HepG2 (cell line): ENCODE results near the gene TEKT5. TPM values are rescaled to one million over a fixed set of nuclear protein-coding genes. Genes with fewer than 3 reads are reported as not detected.
A peak's percentile ranks its signal among the peaks of the same experiment; 100 is the strongest.

ENCODE experiments used
- ATF2 ChIP-seq: sonication (generic); formaldehyde crosslinking; IDR thresholded peaks from 2 replicates; pipeline ENCODE4 v1.4.0; 2020; ENCODE audit warnings: missing genetic modification reagents
- ATF7 ChIP-seq, 2 experiments: fragments of 450-650 bp in 1 of 2; sonication (generic) in 1 of 2; formaldehyde crosslinking in 1 of 2; IDR thresholded peaks; 2 replicates each; pipeline versions ENCODE4 v1.4.0 to v1.6.1; 2016 to 2020; ENCODE audit warnings: antibody characterized with exemption in 1 of 2, mild to moderate bottlenecking in 1 of 2, missing genetic modification reagents in 1 of 2
- BHLHE40 ChIP-seq: IDR thresholded peaks from 2 replicates; pipeline ENCODE4 v1.6.1; 2011; ENCODE audit warnings: low read length, improper control_type of control experiment
- DBP ChIP-seq: sonication (generic); formaldehyde crosslinking; IDR thresholded peaks from 2 replicates; pipeline ENCODE4 v1.4.0; 2020; ENCODE audit warnings: missing genetic modification reagents; ENCODE audit errors: not compliant biosample characterization
- ETV6 ChIP-seq: sonication (generic); formaldehyde crosslinking; conservative IDR thresholded peaks from 2 replicates; pipeline ENCODE4 v1.4.0; 2020; ENCODE audit warnings: missing genetic modification reagents
- FOXP4 ChIP-seq: sonication (generic); formaldehyde crosslinking; IDR thresholded peaks from 2 replicates; pipeline ENCODE4 v1.4.0; 2020; ENCODE audit warnings: missing genetic modification reagents
- GMEB1 ChIP-seq: sonication (generic); formaldehyde crosslinking; IDR thresholded peaks from 2 replicates; pipeline ENCODE4 v1.5.1; 2020; ENCODE audit warnings: missing genetic modification reagents, mild to moderate bottlenecking, borderline replicate concordance
- JDP2 ChIP-seq: sonication (generic); formaldehyde crosslinking; IDR thresholded peaks from 2 replicates; pipeline ENCODE4 v1.8.1; 2022; ENCODE audit warnings: missing genetic modification reagents, borderline replicate concordance
- MAX ChIP-seq: IDR thresholded peaks from 2 replicates; pipeline ENCODE4 v1.6.1; 2012; ENCODE audit warnings: inconsistent platforms
- NBN ChIP-seq: fragments of 450-650 bp; conservative IDR thresholded peaks from 2 replicates; pipeline ENCODE4 v1.6.1; 2017
- NR2F1 ChIP-seq, 2 experiments: fragments of 450-650 bp in 1 of 2; formaldehyde crosslinking in 1 of 2; IDR thresholded peaks; 2 replicates each; pipeline versions ENCODE4 v1.5.0 to v1.6.1; 2016 to 2020; ENCODE audit warnings: mild to moderate bottlenecking in 1 of 2, missing compliant biosample characterization in 1 of 2, missing genetic modification reagents in 1 of 2, moderate library complexity in 1 of 2
- NR2F2 ChIP-seq: IDR thresholded peaks from 2 replicates; pipeline ENCODE4 v1.6.1; 2012; ENCODE audit warnings: low read depth, inconsistent platforms, borderline replicate concordance
- POLR2AphosphoS5 ChIP-seq: IDR thresholded peaks from 2 replicates; pipeline ENCODE4 v1.6.1; 2012; ENCODE audit warnings: low read depth, low read length
- RBAK ChIP-seq: sonication (generic); formaldehyde crosslinking; IDR thresholded peaks from 2 replicates; pipeline ENCODE4 v1.5.1; 2020; ENCODE audit warnings: mild to moderate bottlenecking, missing genetic modification reagents
- SCMH1 ChIP-seq: sonication (generic); formaldehyde crosslinking; IDR thresholded peaks from 2 replicates; pipeline ENCODE4 v1.9.0; 2021; ENCODE audit warnings: missing genetic modification reagents, mild to moderate bottlenecking, borderline replicate concordance
- SRSF4 ChIP-seq: fragments of 200-400 bp; formaldehyde crosslinking; IDR thresholded peaks from one replicate; pipeline ENCODE4 v1.6.1; 2018; ENCODE audit warnings: mild to moderate bottlenecking, low read depth, low read length, moderate library complexity; ENCODE audit not compliant: poor library complexity, severe bottlenecking
- ZFP36L1 ChIP-seq: sonication (generic); formaldehyde crosslinking; IDR thresholded peaks from 2 replicates; pipeline ENCODE4 v1.8.0; 2022; ENCODE audit warnings: mild to moderate bottlenecking, missing genetic modification reagents, moderate library complexity
- ZNF12 ChIP-seq: sonication (generic); formaldehyde crosslinking; IDR thresholded peaks from 2 replicates; pipeline ENCODE4 v1.5.0; 2020; ENCODE audit warnings: missing genetic modification reagents
- ZNF136 ChIP-seq: sonication (generic); formaldehyde crosslinking; IDR thresholded peaks from 2 replicates; pipeline ENCODE4 v1.8.1; 2022; ENCODE audit warnings: low read depth, mild to moderate bottlenecking, moderate library complexity, missing genetic modification reagents
- ZNF589 ChIP-seq: sonication (generic); formaldehyde crosslinking; conservative IDR thresholded peaks from 2 replicates; pipeline ENCODE4 v1.8.0; 2022; ENCODE audit warnings: mild to moderate bottlenecking, moderate library complexity, missing genetic modification reagents
- ZNF773 ChIP-seq: sonication (generic); formaldehyde crosslinking; IDR thresholded peaks from 2 replicates; pipeline ENCODE4 v1.4.0; 2020; ENCODE audit warnings: missing genetic modification reagents, borderline replicate concordance
- polyA plus RNA-seq, 8 experiments: library from polyadenylated mRNA; depleted of rRNA in 3 of 8; stranded (reverse) in 7 of 8; unstranded in 1 of 8; fragments of >200 nt; fragmentation: Illumina TruSeq in 4 of 8; extraction: Trizol in 4 of 8; gene quantifications; 2 replicates each; pipeline versions ENCODE4 v1.2.1 to v1.2.3, GENCODE V29; 2011 to 2016; ENCODE audit warnings: low read depth in 4 of 8, missing spikeins in 1 of 8, mixed read lengths in 1 of 8; ENCODE audit not compliant: insufficient read depth in 1 of 8
- total RNA-seq, 5 experiments: library from RNA; depleted of rRNA; stranded (reverse); fragments of >200 nt; fragmentation: Illumina TruSeq; extraction: Trizol; gene quantifications; 2 replicates each; pipeline ENCODE4 v1.2.3, GENCODE V29; 2016; ENCODE audit warnings: low read depth in 1 of 5
- TF ChIP-seq, protein P1 (sequence below): sonication (generic); IDR thresholded peaks from 2 replicates; pipeline ENCODE4 v1.6.1; 2016; ENCODE audit warnings: low read depth, borderline replicate concordance

TEKT5 gene
- total and polyA plus RNA-seq, 2 of the 13 experiments (the other 11 are each of a cell fraction or from before 2014, with no cell fraction given) = 0.16 TPM; not detected in 1

- peak; percentile 60 for TF ChIP-seq POLR2AphosphoS5
- TF ChIP-seq RBAK (CRISPR knock-in tag) = no peak
- TF ChIP-seq FOXP4 (CRISPR knock-in tag) = peak; percentile 51; the same call in 1 of the 2 replicates
- no peak for TF ChIP-seq NR2F2
- no peak for TF ChIP-seq ATF7 (IDR thresholded peaks at IDR 0.05)
- TF ChIP-seq ATF7 (CRISPR knock-in tag; IDR thresholded peaks at IDR 0.05) = peak; percentile 5; the same call in 1 of the 2 replicates
- no peak for TF ChIP-seq ZNF589 (CRISPR knock-in tag)
- TF ChIP-seq ZNF136 = 0 out of 2 replicates have a peak, but pooled peaks have one; percentile 44
- TF ChIP-seq SRSF4 = no peak
- TF ChIP-seq ZNF12 (CRISPR knock-in tag) = no peak
- TF ChIP-seq, protein P1, sequence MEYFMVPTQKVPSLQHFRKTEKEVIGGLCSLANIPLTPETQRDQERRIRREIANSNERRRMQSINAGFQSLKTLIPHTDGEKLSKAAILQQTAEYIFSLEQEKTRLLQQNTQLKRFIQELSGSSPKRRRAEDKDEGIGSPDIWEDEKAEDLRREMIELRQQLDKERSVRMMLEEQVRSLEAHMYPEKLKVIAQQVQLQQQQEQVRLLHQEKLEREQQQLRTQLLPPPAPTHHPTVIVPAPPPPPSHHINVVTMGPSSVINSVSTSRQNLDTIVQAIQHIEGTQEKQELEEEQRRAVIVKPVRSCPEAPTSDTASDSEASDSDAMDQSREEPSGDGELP = no peak
- TF ChIP-seq JDP2 = no peak
- TF ChIP-seq ZFP36L1 = no peak
- no peak for TF ChIP-seq GMEB1
- no peak for TF ChIP-seq ZNF773 (CRISPR knock-in tag)
- TF ChIP-seq NBN = no peak
- TF ChIP-seq ETV6 (CRISPR knock-in tag) = no peak; the same call in 1 of the 2 replicates
- no peak for TF ChIP-seq DBP (CRISPR knock-in tag)
- TF ChIP-seq SCMH1 (CRISPR knock-in tag) = no peak
- no peak for TF ChIP-seq NR2F1 (CRISPR knock-in tag; IDR thresholded peaks at IDR 0.05)
- no peak for TF ChIP-seq BHLHE40
- peak; percentile 42; the same call in 1 of the 2 replicates for TF ChIP-seq MAX
- TF ChIP-seq ATF2 (CRISPR knock-in tag) = no peak
Measured at GRCh38 chr16:10578474-10579316, 116.0 kb downstream of the TEKT5 start (continued).
